OCI-LY3 (cell line): ENCODE data around the gene FBXO21.

Source experiments
- EZH2phosphoT487 ChIP-seq: fragments of 200-600 bp; shearing (Covaris generic); IDR thresholded peaks from 2 replicates; pipeline ENCODE4 v1.6.1; 2018; ENCODE audit warnings: antibody characterized with exemption, mixed run types, low read depth
- TF ChIP-seq, protein P1 (sequence below): fragments of 200-600, 300-600 bp; sonication (generic); IDR thresholded peaks from 2 replicates; pipeline ENCODE4 v1.5.1; 2014; ENCODE audit warnings: antibody characterized with exemption, low read length, low read depth

DNA sequence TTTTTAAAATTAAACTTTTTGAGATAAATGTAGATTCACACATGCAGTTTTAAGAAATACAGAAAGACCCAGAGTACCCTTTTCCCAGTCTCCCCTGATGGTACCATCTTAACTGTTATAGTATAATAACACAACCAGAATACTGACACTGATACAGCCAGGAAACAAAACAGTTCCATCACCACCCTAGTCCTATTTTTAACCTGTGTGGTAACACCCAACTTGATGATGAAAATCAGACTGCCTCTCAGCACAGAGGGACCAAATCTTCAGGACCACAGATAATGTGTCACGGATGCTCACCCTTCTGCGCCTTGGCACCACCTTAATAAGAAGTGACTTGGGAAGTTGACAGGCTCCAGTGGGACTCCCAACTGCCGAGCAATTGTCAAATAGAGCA lies 18.1 kb downstream of the FBXO21 start:
- TF ChIP-seq, protein P1, sequence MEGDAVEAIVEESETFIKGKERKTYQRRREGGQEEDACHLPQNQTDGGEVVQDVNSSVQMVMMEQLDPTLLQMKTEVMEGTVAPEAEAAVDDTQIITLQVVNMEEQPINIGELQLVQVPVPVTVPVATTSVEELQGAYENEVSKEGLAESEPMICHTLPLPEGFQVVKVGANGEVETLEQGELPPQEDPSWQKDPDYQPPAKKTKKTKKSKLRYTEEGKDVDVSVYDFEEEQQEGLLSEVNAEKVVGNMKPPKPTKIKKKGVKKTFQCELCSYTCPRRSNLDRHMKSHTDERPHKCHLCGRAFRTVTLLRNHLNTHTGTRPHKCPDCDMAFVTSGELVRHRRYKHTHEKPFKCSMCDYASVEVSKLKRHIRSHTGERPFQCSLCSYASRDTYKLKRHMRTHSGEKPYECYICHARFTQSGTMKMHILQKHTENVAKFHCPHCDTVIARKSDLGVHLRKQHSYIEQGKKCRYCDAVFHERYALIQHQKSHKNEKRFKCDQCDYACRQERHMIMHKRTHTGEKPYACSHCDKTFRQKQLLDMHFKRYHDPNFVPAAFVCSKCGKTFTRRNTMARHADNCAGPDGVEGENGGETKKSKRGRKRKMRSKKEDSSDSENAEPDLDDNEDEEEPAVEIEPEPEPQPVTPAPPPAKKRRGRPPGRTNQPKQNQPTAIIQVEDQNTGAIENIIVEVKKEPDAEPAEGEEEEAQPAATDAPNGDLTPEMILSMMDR = no peak
- TF ChIP-seq EZH2phosphoT487 = no peak
